GM18517 (cell line): ENCODE results near the gene MUC2.
"Not testable (repeated sequence)": the region's sequence is repeated elsewhere in the genome, so short reads cannot be mapped to it uniquely, and the experiment has no call there.

ENCODE experiments used
- ATAC-seq: cut with Tn5 transposase; IDR thresholded peaks from one replicate; pipeline ENCODE4 v1.9.1; 2021; ENCODE audit warnings: mild to moderate bottlenecking, moderate library complexity; ENCODE audit not compliant: unreplicated experiment

MUC2 gene

GRCh38 chr11:1102996-1103395 lies 28.3 kb downstream of the MUC2 start:
- no peak for ATAC-seq

GRCh38 chr11:1103401-1104360 lies 29.0 kb downstream of the MUC2 start:
- no peak for ATAC-seq

- no peak for ATAC-seq
Measured at GRCh38 chr11:1104411-1105182, 29.9 kb downstream of the MUC2 start.

GRCh38 chr11:1105183-1105565 lies 30.5 kb downstream of the MUC2 start:
- ATAC-seq, result no peak

GRCh38 chr11:1106387-1106786 lies 31.7 kb downstream of the MUC2 start:
- ATAC-seq, result no peak

DNA sequence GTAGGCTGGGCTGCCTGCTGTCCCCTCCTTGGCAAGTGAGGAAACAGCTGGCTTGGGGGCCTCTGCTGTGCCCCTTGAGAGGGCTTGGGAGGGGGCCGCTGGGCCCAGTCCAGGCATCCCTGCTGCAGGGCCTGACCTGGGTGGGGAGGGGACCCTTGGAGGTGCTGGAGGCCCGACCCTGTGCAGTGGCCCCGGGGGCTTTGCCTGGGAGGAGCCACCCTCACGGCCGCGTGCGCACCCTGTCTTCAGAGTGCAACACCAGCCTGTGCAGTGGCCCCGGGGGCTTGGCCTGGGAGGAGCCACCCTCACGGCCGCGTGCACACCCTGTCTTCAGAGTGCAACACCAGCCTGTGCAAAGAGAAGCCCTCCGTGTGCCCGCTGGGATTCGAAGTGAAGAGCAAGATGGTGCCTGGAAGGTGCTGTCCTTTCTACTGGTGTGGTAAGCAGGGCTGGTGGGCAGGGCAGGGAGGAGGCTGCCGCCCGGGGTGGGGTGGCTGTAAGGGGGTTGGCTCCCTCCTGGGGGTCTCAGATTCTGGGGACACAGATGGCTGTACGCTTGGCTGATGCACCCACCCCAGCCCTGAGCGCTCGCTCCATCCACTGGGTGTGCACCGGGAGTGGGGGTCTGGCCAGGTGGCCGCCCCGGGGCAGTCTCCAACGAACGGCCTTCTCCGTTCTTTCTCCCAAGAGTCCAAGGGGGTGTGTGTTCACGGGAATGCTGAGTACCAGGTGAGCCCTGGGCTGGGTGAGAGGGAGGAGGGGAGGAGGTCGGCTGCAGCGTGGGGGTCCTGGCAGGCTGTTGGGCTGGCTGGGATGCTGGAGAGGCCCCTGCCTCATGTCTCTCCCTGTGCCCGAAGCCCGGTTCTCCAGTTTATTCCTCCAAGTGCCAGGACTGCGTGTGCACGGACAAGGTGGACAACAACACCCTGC lies 32.9 kb downstream of the MUC2 start:
- no peak for ATAC-seq

- no peak for ATAC-seq
Measured at GRCh38 chr11:1108246-1108900, 33.7 kb downstream of the MUC2 start.

GRCh38 chr11:1109101-1109917 lies 34.6 kb downstream of the MUC2 start:
- ATAC-seq, result no peak

GRCh38 chr11:1109918-1110705 lies 35.4 kb downstream of the MUC2 start:
- no peak for ATAC-seq

DNA sequence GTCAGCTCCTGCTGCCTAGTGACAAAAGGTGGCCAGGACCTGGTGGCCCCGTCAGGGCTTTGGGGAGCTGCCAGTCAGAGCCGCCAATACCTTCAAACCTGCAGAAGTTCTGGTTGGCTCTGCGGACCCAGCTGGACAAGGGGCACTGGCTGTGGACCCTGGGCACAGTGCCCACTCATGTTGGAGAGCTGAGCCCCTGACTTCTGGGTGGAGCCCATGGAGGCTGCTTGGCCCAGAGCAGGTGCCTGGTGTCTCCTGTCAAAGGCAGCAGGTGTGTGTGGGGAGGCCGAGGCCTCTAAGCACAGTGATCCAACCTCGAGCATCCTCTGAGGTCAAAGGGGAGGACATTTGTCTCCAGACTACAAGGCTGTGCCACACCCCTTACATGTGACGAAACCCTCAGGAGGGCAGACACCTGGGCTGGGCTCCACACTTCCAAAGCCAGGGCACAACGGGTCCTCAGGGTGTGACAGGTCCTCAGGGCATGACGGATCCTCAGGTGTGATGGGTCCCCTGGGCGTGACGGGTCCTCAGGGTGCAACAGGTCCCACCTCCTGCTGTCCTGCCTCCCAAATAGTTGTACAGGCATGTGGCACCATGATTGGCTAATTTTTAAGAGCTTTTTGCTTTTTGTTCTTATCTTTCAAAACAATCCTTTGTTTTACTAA lies 37.0 kb downstream of the MUC2 start:
- no peak for ATAC-seq

GRCh38 chr11:1112351-1113191 lies 37.9 kb downstream of the MUC2 start:
- no peak for ATAC-seq

- no peak for ATAC-seq
Measured at GRCh38 chr11:1113405-1114201, 38.9 kb downstream of the MUC2 start.

DNA sequence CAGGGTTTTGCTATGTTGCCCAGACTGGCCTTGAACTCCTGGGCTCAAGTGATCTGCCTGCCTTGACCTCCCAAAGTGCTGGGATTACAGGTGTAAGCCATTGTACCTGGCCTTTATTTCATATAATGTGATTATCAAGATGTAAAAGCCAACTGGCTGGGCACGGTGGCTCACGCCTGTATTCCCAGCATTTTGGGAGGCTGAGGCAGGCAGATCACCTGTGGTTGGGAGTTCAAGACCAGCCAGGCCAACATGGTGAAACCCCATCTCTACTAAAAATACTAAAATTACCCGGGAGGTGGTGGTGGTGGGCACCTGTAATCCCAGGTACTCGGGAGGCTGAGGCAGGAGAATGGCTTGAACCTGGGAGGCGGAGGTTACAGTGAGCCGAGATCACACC lies 40.6 kb downstream of the MUC2 start:
- ATAC-seq, result not testable (repeated sequence)

DNA sequence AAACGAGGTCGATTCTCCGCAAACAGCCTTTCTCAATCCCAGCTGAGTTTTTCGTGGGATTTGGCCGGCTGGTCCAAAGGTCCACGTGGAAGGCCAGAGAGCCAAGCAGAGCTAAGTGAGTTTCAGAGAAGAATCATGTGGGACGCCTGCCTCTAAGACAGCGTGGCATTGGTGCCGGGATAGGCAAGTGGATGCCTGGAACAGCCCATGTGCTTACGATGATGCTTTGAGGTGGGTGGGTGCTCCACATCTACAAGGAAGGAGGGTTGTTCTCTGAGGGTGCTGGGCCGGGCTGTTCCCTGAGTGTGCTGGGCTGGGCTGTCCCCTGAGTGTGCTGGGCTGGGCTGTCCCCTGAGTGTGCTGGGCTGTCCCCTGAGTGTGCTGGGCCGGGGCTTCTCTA lies 41.4 kb downstream of the MUC2 start:
- ATAC-seq, result no peak

GRCh38 chr11:1116666-1117390 lies 42.2 kb downstream of the MUC2 start:
- no peak for ATAC-seq

- ATAC-seq, result no peak
Measured at GRCh38 chr11:1117992-1118391, 43.3 kb downstream of the MUC2 start.
